Activated naive CD4-positive, alpha-beta T cell treated with anti-CD3 and anti-CD28 coated beads, Interleukin-2, amount 50 U/mL, for 72 hours (primary cell): ENCODE results near the gene FHIT. TPM values are rescaled to one million over a fixed set of nuclear protein-coding genes. Genes with fewer than 3 reads are reported as not detected.
"Not testable (repeated sequence)": the region's sequence is repeated elsewhere in the genome, so short reads cannot be mapped to it uniquely, and the experiment has no call there.

ENCODE experiments used
- ATAC-seq, 2 donors: fragments of 150-1000 bp; cut with Tn5 transposase; 2 replicates each; pipeline ENCODE4 v1.10.0; 2021; ENCODE audit warnings: mild to moderate bottlenecking in 2 of 2, moderate library complexity in 2 of 2
- DNase-seq, 2 donors: peaks; one replicate each; pipeline ENCODE4 v3.0.0; 2021 to 2022; ENCODE audit warnings: low spot score in 2 of 2
- H3K27ac Mint-ChIP-seq, 2 donors: one replicate each; pipeline ENCODE4 v1.8.0; 2022; ENCODE audit warnings: mild to moderate bottlenecking in 2 of 2, mixed read lengths in 2 of 2
- H3K36me3 Mint-ChIP-seq, 2 donors: one replicate each; pipeline ENCODE4 v1.8.0; 2022; ENCODE audit warnings: mixed read lengths in 2 of 2
- H3K9me3 Mint-ChIP-seq, 2 donors: one replicate each; pipeline ENCODE4 v1.8.0; 2022; ENCODE audit warnings: mixed read lengths in 2 of 2
- total RNA-seq, 2 donors: library from RNA; stranded (reverse); gene quantifications; one replicate each; pipeline ENCODE4 v1.2.3, GENCODE V29; 2022

The FHIT gene
- total RNA-seq, 2 donors from 2014 or later: 21.3 to 37.0 TPM

DNA sequence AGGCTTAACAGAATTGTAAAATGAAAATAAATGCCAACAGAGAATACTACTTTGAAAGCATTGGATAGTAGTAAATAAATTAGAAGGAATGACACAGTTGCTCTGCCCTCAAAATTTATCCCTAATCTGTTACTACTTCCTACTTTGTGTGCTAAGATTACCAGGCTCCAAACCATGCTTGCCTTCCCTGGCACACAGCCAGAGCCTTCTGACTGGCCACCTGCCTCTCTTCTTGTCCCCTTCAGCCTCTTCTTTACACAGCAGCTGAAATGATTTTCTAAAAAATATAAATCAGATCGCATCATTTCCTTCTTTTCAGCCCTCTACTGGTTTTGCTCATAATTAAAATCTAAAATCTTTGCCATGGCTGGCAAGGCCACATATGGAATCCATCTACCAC, 334.1 kb downstream of the FHIT start:
- Mint-ChIP-seq H3K36me3 (no peaks in the 10 kb centered on the region), H3K9me3 (peaks cover 0 to 12% of the 10 kb centered on the region in 2 donors), H3K27ac (no peak overlapping the region)
- no peak for ATAC-seq
- no peak for DNase-seq

- H3K36me3 Mint-ChIP-seq: peaks cover 0 to under 1% of the 10 kb centered on the region in 2 donors
- DNase-seq: no peak
- peaks cover 0 to 15% of the 10 kb centered on the region in 2 donors for H3K9me3 Mint-ChIP-seq
- no peak for ATAC-seq
- no peak overlapping the region for H3K27ac Mint-ChIP-seq
Measured at GRCh38 chr3:60916546-60916945, 334.7 kb downstream of the FHIT start.

DNA sequence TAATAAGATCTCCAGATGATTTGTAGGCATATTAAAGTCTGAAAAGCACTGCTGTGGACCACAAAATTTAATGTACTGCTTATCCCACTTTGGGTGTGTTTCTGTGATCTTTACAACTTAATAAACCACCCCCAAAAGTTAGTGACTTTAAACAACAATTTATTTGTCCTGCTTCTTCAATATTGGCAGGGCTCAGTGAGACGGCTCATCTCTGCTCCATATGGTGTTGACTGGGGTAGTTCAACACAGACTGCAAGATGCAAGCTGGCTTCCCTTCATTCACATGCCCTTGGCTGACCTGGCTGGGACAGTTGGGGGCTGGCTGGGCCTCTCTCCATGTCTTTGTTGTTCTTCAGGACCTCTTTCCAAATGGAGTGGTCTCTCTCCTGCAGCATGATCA, 337.8 kb downstream of the FHIT start:
- Mint-ChIP-seq H3K9me3 (peaks cover 4 to 14% of the 10 kb centered on the region in 2 donors), H3K27ac (no peak overlapping the region), H3K36me3 (peaks cover 0 to 5% of the 10 kb centered on the region in 2 donors)
- no peak for DNase-seq
- no peak for ATAC-seq

DNA sequence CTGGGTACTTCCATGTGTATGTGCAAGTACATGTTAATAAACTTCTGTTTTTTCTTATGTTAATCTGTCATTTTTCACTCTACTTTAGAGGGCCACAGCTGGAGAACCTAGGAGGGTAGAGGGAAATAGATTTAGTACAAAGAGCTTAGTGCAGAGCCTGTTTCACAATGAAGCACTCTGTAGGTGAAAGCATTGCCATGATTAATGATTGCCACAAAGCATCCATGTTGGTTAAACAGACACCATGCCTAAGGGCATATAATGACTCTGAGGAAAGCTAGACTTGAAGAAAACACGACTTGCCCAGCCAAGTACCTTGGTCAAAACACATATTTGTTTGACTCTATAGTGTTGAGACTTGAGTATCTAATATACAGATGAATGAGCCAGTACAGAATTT, 338.4 kb downstream of the FHIT start:
- Mint-ChIP-seq H3K27ac (no peak overlapping the region), H3K9me3 (peaks cover 4 to 9% of the 10 kb centered on the region in 2 donors), H3K36me3 (peaks cover 0 to 5% of the 10 kb centered on the region in 2 donors)
- ATAC-seq (no peak), DNase-seq (no peak)

DNA sequence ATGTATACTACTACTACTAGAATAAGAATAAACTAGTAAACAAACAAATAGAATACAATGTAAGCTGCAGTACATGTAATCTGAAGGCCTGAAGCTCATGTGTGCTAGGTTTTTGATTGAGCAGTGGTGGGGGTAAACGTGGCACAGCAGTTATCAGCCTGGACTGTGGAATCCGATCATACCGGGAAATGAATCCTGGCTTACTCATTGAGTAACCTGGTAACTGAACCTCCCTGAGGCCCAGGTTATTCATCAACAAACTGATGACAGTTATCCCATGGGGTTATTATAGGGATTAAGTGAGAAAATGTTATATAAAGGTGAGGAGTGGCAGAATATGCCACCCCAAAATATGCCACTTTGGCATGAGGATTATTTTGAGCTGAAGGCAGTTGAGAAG, 339.1 kb downstream of the FHIT start:
- H3K9me3 Mint-ChIP-seq: peaks cover 4 to 9% of the 10 kb centered on the region in 2 donors
- DNase-seq: no peak
- peaks cover 0 to 5% of the 10 kb centered on the region in 2 donors for H3K36me3 Mint-ChIP-seq
- H3K27ac Mint-ChIP-seq: no peak overlapping the region
- no peak for ATAC-seq

DNA sequence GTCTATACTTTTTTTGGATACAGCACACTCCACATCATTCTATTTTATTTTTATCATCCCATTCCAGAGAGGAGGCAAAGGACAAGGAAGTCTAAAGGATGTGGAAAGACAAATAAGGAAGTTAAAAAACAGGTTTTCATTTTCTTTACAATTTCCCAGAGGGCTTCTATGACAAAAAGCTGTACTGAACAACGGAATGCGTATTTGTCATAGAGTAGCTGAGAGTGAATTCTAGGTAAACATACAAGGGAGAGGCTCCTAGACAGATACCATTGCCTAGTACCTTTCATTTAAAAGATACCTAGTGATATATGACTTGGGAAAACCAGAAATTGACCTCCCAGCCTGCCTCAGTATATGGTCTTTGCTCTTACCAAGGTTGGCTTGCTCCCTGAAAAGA, 341.7 kb downstream of the FHIT start:
- no peak for DNase-seq
- ATAC-seq: no peak
- Mint-ChIP-seq H3K9me3 (peaks cover 4 to 9% of the 10 kb centered on the region in 2 donors), H3K36me3 (peaks cover 0 to 5% of the 10 kb centered on the region in 2 donors), H3K27ac (no peak overlapping the region)

GRCh38 chr3:60906283-60906682, 345.0 kb downstream of the FHIT start:
- no peak for ATAC-seq
- no peak for DNase-seq
- H3K36me3 Mint-ChIP-seq: peaks cover 0 to 2% of the 10 kb centered on the region in 2 donors
- peaks cover 0 to 3% of the 10 kb centered on the region in 2 donors for H3K9me3 Mint-ChIP-seq
- H3K27ac Mint-ChIP-seq: no peak overlapping the region

DNA sequence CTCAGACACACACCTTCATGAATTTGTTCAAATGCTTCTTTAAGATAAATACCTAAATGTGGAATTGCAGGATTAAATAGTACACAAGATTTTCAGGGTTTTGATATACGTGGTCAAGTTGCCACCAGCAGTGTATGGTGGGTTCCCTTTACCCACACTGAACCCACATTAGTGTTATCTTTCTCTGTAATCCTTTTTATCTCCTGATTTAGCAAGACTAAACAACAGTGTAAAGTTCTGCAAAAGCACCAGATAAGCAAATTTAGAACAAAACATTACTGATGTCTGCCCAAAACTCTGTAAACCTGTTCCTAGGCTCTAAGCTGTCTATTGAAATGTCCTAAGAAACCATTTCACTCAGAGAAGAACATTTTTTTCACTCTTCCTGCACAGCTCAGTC, 352.9 kb downstream of the FHIT start:
- ATAC-seq (no peak), DNase-seq (no peak)
- peaks cover 0 to 3% of the 10 kb centered on the region in 2 donors for H3K9me3 Mint-ChIP-seq
- no peak overlapping the region for H3K27ac Mint-ChIP-seq
- peaks cover 0 to 4% of the 10 kb centered on the region in 2 donors for H3K36me3 Mint-ChIP-seq

- ATAC-seq (no peak), DNase-seq (no peak)
- peaks cover 0 to 4% of the 10 kb centered on the region in 2 donors for H3K36me3 Mint-ChIP-seq
- H3K27ac Mint-ChIP-seq: no peak overlapping the region
- peaks cover 0 to 6% of the 10 kb centered on the region in 2 donors for H3K9me3 Mint-ChIP-seq
Measured at GRCh38 chr3:60893946-60894345, 357.3 kb downstream of the FHIT start.

DNA sequence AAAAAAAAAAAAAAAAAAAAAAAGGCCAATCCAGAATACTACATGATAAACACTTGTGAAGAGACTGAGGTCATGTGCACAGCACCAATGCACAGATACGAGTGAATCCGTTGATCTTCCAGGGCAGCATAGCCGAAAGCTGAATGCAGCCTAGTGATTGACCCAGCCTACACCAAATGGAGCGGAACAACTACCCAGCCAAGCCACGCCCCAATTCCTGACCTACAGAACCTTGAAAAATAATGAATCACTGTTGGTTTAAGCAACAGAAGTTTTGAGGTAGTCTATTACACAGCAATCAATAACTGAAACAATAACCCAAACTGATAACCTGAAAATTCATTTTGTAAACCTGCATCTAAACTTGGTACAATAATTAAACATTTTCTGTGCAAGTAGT, 361.0 kb downstream of the FHIT start:
- peaks cover 0 to 4% of the 10 kb centered on the region in 2 donors for H3K36me3 Mint-ChIP-seq
- H3K9me3 Mint-ChIP-seq: peaks cover 0 to 8% of the 10 kb centered on the region in 2 donors
- H3K27ac Mint-ChIP-seq: no peak overlapping the region
- no peak for ATAC-seq
- no peak for DNase-seq

DNA sequence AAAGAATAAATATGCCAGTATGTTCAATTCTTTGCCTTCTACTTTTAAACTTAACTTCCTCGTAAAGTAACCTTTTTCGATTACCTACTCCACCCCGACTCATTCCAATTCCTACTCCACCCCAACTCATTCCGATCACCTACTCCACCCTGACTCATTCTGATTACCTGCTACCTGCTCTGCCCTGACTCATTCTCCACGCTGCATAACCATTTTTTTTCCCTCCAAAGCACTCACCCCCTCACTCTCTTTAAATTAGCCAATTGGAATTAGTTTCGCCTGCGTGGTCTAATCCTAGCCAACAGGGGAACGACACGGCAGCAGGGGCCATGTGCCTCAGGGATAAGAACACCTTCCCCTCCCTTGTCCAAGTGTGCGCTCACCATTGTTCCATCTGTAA, 362.3 kb downstream of the FHIT start:
- not testable (repeated sequence) for DNase-seq, H3K9me3 Mint-ChIP-seq, H3K27ac Mint-ChIP-seq, H3K36me3 Mint-ChIP-seq, ATAC-seq

GRCh38 chr3:60887574-60887973, 363.7 kb downstream of the FHIT start:
- Mint-ChIP-seq H3K27ac (no peak overlapping the region), H3K36me3 (peaks cover 0 to 3% of the 10 kb centered on the region in 2 donors), H3K9me3 (peaks cover 3 to 11% of the 10 kb centered on the region in 2 donors)
- DNase-seq (no peak), ATAC-seq (no peak)

GRCh38 chr3:60886518-60886917, 364.7 kb downstream of the FHIT start:
- DNase-seq: no peak
- Mint-ChIP-seq H3K9me3 (peaks cover 10 to 13% of the 10 kb centered on the region in 2 donors), H3K27ac (no peak overlapping the region), H3K36me3 (peaks cover 0 to 14% of the 10 kb centered on the region in 2 donors)
- no peak for ATAC-seq

- H3K27ac Mint-ChIP-seq: no peak overlapping the region
- peaks cover 5 to 28% of the 10 kb centered on the region in 2 donors for H3K36me3 Mint-ChIP-seq
- H3K9me3 Mint-ChIP-seq: peaks cover 24 to 27% of the 10 kb centered on the region in 2 donors
- no peak for ATAC-seq
- no peak for DNase-seq
Measured at GRCh38 chr3:60884005-60884404, 367.2 kb downstream of the FHIT start.

GRCh38 chr3:60877188-60877587, 374.1 kb downstream of the FHIT start:
- DNase-seq: no peak
- Mint-ChIP-seq H3K9me3 (peaks cover 16 to 24% of the 10 kb centered on the region in 2 donors), H3K27ac (peak overlapping the region in 1 of 2 donors; percentile 13), H3K36me3 (peaks cover 6 to 22% of the 10 kb centered on the region in 2 donors)
- ATAC-seq: no peak

- H3K27ac Mint-ChIP-seq: no peak overlapping the region
- ATAC-seq (no peak), DNase-seq (no peak)
- H3K9me3 Mint-ChIP-seq: peaks cover 5 to 18% of the 10 kb centered on the region in 2 donors
- peaks cover 5 to 7% of the 10 kb centered on the region in 2 donors for H3K36me3 Mint-ChIP-seq
Measured at GRCh38 chr3:60870396-60870795, 380.9 kb downstream of the FHIT start.

GRCh38 chr3:60867200-60867599, 384.1 kb downstream of the FHIT start:
- ATAC-seq: no peak
- no peak for DNase-seq
- no peak overlapping the region for H3K27ac Mint-ChIP-seq
- H3K36me3 Mint-ChIP-seq: peaks cover 5 to 7% of the 10 kb centered on the region in 2 donors
- peaks cover 5 to 18% of the 10 kb centered on the region in 2 donors for H3K9me3 Mint-ChIP-seq

GRCh38 chr3:60856257-60857046, 394.8 kb downstream of the FHIT start:
- Mint-ChIP-seq H3K9me3 (peaks cover 0 to 4% of the 10 kb centered on the region in 2 donors), H3K27ac (no peak overlapping the region), H3K36me3 (no peaks in the 10 kb centered on the region)
- ATAC-seq: no peak
- DNase-seq: no peak
